T-helper 2 cell treated with Interferon-gamma antibody and Interleukin-4, amounts not matched to agents 5 μg/mL and 100 μg/mL, for 36 hours (primary cell): ENCODE data around the gene TMEM169.
A peak's percentile ranks its signal among the peaks of the same experiment; 100 is the strongest.
"Not testable (repeated sequence)": the region's sequence is repeated elsewhere in the genome, so short reads cannot be mapped to it uniquely, and the experiment has no call there.

Source experiments
- DNase-seq: peaks from one replicate; pipeline ENCODE4 v3.0.0; 2021; ENCODE audit warnings: low spot score
- H3K27ac Mint-ChIP-seq: one replicate; pipeline ENCODE4 v1.8.0; 2021; ENCODE audit warnings: mild to moderate bottlenecking, mixed read lengths
- H3K27me3 Mint-ChIP-seq: one replicate; pipeline ENCODE4 v1.8.0; 2021; ENCODE audit warnings: low read depth, mixed read lengths
- H3K36me3 Mint-ChIP-seq: one replicate; pipeline ENCODE4 v1.8.0; 2021; ENCODE audit warnings: low read depth, mixed read lengths
- H3K4me1 Mint-ChIP-seq: one replicate; pipeline ENCODE4 v1.8.0; 2021; ENCODE audit warnings: low read depth, mixed read lengths
- H3K4me3 Mint-ChIP-seq: one replicate; pipeline ENCODE4 v1.8.0; 2022; ENCODE audit warnings: mild to moderate bottlenecking, moderate library complexity, mixed read lengths
- H3K9me3 Mint-ChIP-seq: one replicate; pipeline ENCODE4 v1.8.0; 2021; ENCODE audit warnings: mixed read lengths

The TMEM169 gene

DNA sequence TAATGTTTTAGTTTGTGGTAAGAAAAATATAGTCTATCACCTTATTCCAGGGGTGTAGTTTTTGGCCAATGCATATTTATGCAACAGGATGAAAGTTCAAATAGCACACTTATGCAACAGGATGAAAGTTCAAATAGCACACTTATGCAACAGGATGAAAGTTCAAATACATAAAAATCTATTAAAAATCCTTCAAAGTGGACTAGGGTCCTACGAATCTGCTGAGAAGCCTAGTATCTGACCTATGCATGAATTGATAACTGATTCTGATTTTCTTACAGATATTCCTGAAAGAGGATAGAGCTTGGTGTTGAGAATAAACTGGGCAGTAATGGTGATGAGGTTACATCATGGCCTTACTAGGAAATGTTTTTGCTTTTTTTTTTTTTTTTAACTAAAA, 2.9 kb upstream of the TMEM169 start:
- Mint-ChIP-seq H3K4me3 (no peak overlapping the region), H3K27ac (no peak overlapping the region), H3K27me3 (no peaks in the 10 kb centered on the region), H3K36me3 (peaks cover 17% of the 10 kb centered on the region), H3K4me1 (peaks cover 48% of the 10 kb centered on the region), H3K9me3 (no peaks in the 10 kb centered on the region)
- DNase-seq = no peak

DNA sequence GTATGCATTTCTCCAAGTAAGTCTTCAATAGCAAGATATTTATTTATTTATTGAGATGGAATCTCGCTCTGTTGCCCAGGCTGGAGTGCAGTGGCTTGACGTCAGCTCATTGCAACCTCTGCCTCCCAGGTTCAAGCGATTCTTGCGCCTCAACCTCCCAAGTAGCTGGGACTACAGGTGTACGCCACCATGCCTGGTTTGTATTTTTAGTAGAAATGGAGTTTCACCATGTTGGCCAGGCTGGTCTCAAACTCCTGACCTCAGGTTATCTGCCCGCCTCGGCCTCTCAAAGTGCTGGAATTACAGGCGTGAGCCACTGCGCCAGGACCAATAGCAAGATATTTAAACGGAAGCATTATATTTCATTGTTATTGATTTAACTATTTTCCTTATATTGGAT, 1.7 kb upstream of the TMEM169 start:
- not testable (repeated sequence) for DNase-seq, H3K27me3 Mint-ChIP-seq, H3K27ac Mint-ChIP-seq, H3K9me3 Mint-ChIP-seq
- H3K36me3 Mint-ChIP-seq = peaks cover 15% of the 10 kb centered on the region
- H3K4me1 Mint-ChIP-seq = peaks cover 48% of the 10 kb centered on the region
- H3K4me3 Mint-ChIP-seq = peak overlapping the region; percentile 96

DNA sequence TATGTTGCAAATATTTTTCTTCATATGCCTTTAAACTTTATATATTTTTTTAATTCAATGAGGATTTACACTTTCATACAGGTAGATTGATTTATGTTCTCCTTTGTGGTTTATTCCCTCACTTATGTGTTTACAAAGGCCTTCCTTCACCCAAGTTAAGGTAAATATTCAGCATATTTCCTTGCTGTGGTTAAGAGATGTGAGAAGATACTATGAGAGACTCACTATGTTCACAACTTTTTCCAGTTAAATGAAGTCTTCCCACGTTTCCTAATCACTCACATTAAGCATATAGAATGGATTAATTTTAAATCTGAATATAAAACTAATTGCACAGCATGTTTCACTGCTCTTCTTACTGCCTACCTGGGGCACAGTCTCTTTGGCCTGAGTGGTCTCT, 707 bp upstream of the TMEM169 start:
- H3K4me3 Mint-ChIP-seq = peak overlapping the region; percentile 96
- no peaks in the 10 kb centered on the region for H3K27me3 Mint-ChIP-seq
- H3K36me3 Mint-ChIP-seq = peaks cover 10% of the 10 kb centered on the region
- H3K4me1 Mint-ChIP-seq = peaks cover 44% of the 10 kb centered on the region
- no peaks in the 10 kb centered on the region for H3K9me3 Mint-ChIP-seq
- DNase-seq = no peak
- H3K27ac Mint-ChIP-seq = peak overlapping the region; percentile 83

DNA sequence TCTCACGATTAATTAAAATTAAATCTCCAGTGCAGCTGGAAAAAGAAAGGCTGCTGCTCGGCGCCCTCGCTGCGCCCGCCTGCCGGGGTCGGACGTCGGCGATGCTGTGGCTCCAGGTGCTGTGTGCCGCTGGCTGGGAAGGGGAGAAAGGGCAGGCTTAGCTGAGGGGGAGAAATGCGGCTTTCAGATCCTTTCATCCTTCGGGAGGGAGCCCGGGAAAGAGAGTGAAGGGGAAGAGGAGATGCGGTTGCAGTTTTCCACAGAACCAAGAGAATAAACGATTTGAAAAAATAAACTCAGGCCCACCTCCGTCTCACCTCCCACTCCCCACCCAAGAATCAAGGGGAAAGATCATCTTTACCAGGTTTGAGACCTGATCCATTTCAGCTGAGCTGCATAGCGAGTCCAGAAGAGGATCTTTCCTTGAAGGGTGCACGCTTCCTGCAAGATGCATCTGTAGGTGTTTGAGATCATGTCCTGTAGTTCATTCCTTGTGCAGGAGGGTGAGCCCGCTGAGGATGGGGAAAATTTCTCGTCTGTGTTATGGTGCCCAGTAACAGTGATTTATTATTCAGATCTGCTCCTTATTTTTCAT, 495 bp downstream of the TMEM169 start:
- Mint-ChIP-seq H3K4me1 (peaks cover 49% of the 10 kb centered on the region), H3K9me3 (no peaks in the 10 kb centered on the region), H3K27ac (peak overlapping the region; percentile 87), H3K27me3 (no peaks in the 10 kb centered on the region), H3K4me3 (peak overlapping the region; percentile 96), H3K36me3 (peaks cover 12% of the 10 kb centered on the region)
- no peak for DNase-seq

DNA sequence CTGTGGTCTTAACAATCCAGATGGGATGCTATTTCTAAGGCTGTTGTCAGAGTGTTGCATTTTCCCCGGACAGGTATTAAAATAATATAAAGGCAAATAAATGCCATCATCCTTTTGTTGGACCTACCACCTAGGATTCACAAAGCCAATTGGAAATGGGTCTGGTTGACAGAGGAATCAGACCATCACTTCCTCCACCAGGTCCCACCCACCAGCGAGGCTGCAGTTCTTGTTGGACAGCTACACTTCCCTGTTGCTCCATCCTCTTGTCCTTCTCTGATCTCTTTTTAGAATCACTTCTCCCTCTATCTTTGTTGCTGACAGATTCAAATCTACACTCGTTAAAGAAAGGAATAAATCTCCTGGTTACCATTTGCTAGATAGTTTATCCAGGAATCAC, 1.1 kb downstream of the TMEM169 start:
- Mint-ChIP-seq H3K9me3 (no peaks in the 10 kb centered on the region), H3K4me3 (peak overlapping the region; percentile 96), H3K4me1 (peaks cover 51% of the 10 kb centered on the region), H3K36me3 (peaks cover 12% of the 10 kb centered on the region), H3K27ac (peak overlapping the region; percentile 87), H3K27me3 (no peaks in the 10 kb centered on the region)
- no peak for DNase-seq

DNA sequence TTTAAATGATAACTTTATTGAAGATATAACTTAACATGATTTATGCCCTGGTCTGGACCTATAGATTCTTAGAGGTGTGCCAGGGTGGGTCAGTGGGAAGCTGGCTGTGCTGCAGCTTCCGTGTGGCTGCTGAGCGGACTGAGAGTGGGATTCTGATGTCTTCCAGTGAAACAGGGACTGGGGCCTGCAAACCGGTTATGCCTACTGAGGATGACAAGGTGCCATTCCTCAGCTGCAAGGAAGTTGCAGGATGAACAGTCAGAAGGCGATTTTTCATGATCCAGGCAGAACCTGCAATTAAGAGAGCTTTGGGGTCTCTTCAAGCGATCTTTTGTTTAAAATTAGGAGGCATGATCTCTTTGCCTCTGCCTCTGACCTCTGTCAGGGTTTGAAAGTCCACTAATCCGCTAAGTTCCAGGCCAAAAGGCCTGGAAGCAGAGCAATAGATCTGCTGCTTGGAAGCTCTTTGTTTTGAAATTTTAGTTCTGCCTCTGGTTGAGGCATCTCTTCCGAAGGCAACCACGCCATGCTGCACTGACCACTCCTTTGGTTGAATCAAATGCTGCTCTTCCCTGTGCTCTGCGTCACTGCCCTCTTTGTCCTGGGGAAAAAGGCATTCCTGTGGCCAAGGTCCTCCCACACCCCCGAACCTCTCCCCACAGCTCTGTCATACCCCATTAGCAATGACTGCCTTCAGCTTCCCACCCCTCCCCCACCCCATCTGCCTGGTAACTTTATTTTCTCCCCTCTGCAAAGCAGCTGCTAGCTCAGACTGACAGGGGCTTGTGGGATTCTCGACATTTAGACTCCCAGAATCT, 2.0 kb downstream of the TMEM169 start:
- Mint-ChIP-seq H3K27me3 (no peaks in the 10 kb centered on the region), H3K9me3 (no peaks in the 10 kb centered on the region), H3K4me3 (peak overlapping the region; percentile 96), H3K27ac (peak overlapping the region; percentile 87), H3K4me1 (peaks cover 50% of the 10 kb centered on the region), H3K36me3 (peaks cover 12% of the 10 kb centered on the region)
- DNase-seq = no peak

DNA sequence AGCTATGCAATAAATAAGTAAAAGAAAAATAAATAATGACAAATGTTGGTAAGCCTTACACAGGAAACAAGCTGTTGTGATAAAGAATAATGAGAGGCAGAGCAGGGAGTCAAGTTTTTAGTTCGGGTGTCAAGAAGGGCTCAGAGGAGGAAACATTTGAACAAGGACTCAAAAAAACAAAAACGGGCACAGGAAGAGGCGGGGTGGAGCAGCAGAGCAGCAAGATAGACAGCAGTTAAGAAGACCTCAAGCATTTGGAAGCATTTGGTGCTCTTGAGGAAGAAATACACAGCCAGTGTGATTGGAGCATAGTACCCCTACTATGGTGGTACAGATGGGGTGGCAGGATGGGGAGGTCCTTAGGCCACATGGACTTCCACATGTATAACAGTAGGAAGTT, 2.8 kb downstream of the TMEM169 start:
- H3K27me3 Mint-ChIP-seq = no peaks in the 10 kb centered on the region
- H3K4me1 Mint-ChIP-seq = peaks cover 47% of the 10 kb centered on the region
- H3K4me3 Mint-ChIP-seq = peak overlapping the region; percentile 96
- peaks cover 15% of the 10 kb centered on the region for H3K36me3 Mint-ChIP-seq
- H3K9me3 Mint-ChIP-seq = no peaks in the 10 kb centered on the region
- H3K27ac Mint-ChIP-seq = peak overlapping the region; percentile 87
- DNase-seq = no peak

DNA sequence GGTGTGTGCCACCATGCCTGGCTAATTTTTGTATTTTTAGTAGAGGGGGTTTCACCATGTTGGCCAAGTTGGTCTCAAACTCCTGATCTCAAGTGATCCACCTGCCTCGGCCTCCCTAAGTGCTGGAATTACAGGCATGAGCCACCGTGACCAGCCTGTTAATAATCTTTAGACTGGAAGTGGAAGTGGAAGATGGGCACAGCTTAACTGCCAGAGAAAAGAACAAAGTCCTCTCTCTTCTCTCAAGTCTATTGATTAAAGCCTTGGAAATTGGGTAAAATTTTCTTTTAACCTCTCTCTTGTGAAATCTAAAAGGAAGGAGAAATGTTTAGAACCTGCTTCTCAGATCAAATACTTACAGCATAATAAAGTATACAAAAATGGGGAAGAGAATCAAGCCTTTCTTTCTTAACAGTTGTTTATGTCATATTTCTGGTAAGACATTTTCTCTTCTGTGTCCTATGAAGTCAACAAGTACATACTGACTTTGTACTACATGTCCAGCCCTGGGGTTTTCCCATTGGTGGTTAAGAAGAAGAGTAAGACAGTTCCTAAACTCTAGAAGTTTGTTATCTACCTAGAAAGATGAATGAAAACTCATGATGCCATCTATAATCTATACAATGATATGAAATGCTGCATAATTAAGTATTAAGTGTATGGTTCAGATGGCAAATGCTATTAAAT, 4.6 kb downstream of the TMEM169 start:
- peak overlapping the region; percentile 51 for H3K27ac Mint-ChIP-seq
- no peak overlapping the region for H3K4me3 Mint-ChIP-seq
- no peak for DNase-seq
- peaks cover 15% of the 10 kb centered on the region for H3K36me3 Mint-ChIP-seq
- H3K27me3 Mint-ChIP-seq = no peaks in the 10 kb centered on the region
- H3K4me1 Mint-ChIP-seq = peaks cover 50% of the 10 kb centered on the region
- H3K9me3 Mint-ChIP-seq = no peaks in the 10 kb centered on the region

DNA sequence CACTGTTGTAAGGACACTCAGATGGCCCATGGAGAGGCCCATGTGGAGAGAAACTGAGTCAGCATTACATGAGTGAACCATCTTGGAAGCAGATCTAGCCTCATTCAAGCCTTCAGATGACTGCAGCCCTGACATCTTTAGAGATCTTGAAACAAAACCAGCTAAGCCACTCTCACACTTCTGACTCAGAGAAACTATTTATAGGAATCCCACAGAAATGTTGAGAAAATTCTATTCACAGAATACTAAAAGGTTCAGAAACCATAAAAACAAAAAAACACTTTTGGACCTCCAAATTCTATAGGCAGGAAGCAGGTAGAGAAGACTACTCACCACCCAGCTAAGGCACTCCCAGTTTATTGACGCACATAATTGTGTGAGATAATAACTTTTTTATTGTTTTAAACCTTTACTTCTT, 8.7 kb downstream of the TMEM169 start:
- H3K9me3 Mint-ChIP-seq = no peaks in the 10 kb centered on the region
- no peak for DNase-seq
- peak overlapping the region; percentile 20 for H3K27ac Mint-ChIP-seq
- H3K4me1 Mint-ChIP-seq = peaks cover 22% of the 10 kb centered on the region
- no peaks in the 10 kb centered on the region for H3K27me3 Mint-ChIP-seq
- no peak overlapping the region for H3K4me3 Mint-ChIP-seq
- H3K36me3 Mint-ChIP-seq = peaks cover 9% of the 10 kb centered on the region

DNA sequence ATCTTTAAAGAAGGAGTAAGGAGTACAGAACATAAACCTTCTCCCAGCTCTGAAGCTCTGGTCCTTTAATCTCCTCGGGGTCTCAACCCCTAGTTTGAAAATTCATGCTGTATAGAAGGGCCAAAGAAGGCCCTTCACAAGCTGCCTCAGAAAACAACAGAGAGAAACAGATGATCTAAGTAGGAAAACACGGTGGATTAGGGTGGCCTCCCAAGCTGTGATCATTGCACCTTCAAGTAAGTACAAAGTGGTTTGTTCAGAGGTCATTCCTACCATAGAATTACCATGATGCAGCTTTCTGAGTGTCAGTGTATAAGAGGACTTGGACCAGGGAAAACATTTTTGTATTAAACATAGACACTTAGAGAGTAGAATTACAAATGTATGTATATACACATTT, 10.9 kb downstream of the TMEM169 start:
- Mint-ChIP-seq H3K27me3 (no peaks in the 10 kb centered on the region), H3K36me3 (peaks cover 5% of the 10 kb centered on the region), H3K27ac (no peak overlapping the region), H3K4me1 (peaks cover 12% of the 10 kb centered on the region), H3K4me3 (no peak overlapping the region), H3K9me3 (no peaks in the 10 kb centered on the region)
- no peak for DNase-seq

DNA sequence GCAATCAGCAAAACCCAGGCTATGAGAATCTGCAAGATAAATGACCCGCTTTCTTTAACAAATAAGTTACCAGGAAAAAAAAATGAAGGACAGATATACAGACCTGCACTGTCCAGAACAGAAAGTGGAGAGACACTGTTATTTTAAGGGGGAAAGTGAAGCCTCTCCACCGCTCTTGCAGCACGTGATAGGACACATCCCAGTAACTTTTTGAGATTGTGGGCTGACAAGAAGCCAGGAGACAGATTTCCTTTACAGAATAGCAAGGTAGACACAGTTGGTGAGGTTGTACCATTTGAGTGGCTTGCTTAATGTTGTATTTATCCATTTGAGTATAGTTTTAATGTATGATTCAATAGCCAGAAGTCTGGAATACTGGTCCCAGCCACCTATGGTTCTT, 13.0 kb downstream of the TMEM169 start:
- Mint-ChIP-seq H3K27me3 (no peaks in the 10 kb centered on the region), H3K4me3 (no peak overlapping the region), H3K36me3 (peaks cover 2% of the 10 kb centered on the region), H3K27ac (no peak overlapping the region), H3K9me3 (no peaks in the 10 kb centered on the region), H3K4me1 (peaks cover 12% of the 10 kb centered on the region)
- DNase-seq = no peak

DNA sequence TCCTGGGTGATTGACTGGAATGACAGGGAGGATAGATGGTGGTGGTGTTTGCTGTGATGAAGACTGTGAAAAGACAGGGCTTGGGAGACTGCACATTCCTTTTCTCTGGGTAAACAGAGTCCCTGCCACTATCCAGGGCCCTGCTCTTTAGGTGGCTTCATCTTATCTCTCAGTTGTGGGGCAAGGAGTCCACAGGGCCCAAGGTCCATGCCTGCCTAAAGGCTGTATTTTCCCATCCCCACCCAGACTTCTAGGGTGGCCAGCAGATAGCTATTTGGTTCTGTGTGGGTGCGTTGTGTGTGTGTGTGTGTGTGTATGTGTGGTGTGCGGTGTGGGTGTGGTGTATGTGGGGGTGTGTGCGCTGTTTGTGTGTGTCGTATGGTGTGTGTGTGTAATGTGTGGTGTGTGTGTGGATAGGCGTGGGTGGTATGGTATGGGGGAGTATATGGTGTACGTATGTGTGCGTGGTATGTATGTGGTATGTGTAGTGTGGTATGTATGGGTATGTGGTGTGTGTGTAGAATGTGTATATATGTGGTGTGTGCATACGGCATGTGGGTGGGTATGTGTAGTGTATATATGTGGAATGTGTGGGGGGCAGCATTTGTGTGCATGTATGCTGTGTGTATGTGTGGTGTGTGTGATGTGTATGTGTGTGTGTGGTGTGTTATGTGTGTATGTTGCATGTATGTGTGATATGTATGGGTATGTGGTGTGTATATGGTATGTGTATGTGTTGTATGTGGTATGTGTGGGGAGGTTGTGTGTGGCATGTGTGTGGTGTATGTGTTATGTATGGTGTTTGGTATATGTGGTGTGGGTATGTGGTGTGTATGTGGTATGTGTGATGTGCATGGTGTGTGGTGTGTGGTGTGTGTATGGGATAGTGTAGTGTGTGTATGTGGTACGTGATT, 17.0 kb downstream of the TMEM169 start:
- H3K4me1 Mint-ChIP-seq = peaks cover 2% of the 10 kb centered on the region
- H3K4me3 Mint-ChIP-seq = no peak overlapping the region
- H3K36me3 Mint-ChIP-seq = peaks cover 1% of the 10 kb centered on the region

DNA sequence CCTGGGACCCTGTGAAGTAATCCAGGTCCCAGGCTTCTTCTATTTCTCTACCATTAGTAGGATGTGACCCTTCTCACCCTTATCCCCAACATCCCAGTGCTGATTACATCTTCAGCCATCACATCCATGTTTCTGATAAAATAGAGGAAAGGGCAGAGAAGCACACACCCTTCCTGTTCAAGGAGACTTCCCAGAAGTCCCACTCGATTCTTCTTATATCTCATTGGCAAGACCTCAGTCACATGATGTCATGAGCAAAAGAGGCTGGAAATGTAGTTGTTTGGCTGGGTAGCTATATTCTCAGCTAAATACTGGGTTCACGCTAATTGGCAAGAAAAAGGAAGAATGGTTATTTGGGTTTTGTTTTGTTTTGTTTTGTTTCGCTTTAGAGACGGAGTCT, 19.4 kb downstream of the TMEM169 start:
- no peak overlapping the region for H3K4me3 Mint-ChIP-seq
- no peak for DNase-seq
- H3K4me1 Mint-ChIP-seq = peaks cover 2% of the 10 kb centered on the region
- H3K36me3 Mint-ChIP-seq = peaks cover 1% of the 10 kb centered on the region
- no peaks in the 10 kb centered on the region for H3K27me3 Mint-ChIP-seq
- no peaks in the 10 kb centered on the region for H3K9me3 Mint-ChIP-seq
- no peak overlapping the region for H3K27ac Mint-ChIP-seq

More for the DNA sequence above, 17.0 kb downstream of the TMEM169 start:
- no peaks in the 10 kb centered on the region for H3K27me3 Mint-ChIP-seq
- no peak overlapping the region for H3K27ac Mint-ChIP-seq
- no peaks in the 10 kb centered on the region for H3K9me3 Mint-ChIP-seq
- no peak for DNase-seq
